Stimulated activated CD4-positive, alpha-beta T cell treated with anti-CD3 and anti-CD28 coated beads, Interleukin-12 subunit alpha, Interleukin-12 subunit beta, amount 100 ng/mL, for 4 hours (primary cell): ENCODE measurements around the gene HBS1L.
A peak's percentile ranks its signal among the peaks of the same experiment; 100 is the strongest.

ENCODE experiments used
- DNase-seq: peaks from one replicate; pipeline ENCODE4 v3.0.0-alpha.2; 2020

Gene HBS1L

GRCh38 chr6:134943522-134944111 is 111.0 kb downstream of the HBS1L start:
- no peak for DNase-seq

DNA sequence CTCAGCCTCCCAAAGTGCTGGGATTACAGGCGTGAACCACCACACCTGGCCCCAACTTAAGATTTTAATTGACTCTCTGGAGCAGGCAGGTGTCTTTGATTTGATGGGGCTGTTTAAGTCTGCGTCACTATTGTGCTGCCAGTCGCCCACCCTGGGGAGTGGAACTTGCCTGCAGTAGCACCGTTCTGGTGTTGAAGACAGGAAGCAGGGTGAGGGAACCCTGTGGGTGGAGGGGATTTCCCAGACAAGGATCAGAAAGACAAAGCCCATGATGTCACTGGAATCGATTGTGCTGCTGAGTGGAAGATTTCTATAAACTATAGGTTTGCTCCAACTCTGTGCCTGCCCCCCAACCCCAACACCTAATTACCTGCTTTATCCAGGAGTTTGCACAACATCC is 115.7 kb downstream of the HBS1L start:
- peak; percentile 60 for DNase-seq

GRCh38 chr6:134937426-134937825 is 117.2 kb downstream of the HBS1L start:
- DNase-seq: no peak

- no peak for DNase-seq
These were observed 117.7 kb downstream of the HBS1L start for GRCh38 chr6:134936931-134937330.

- DNase-seq: no peak
These were observed 118.1 kb downstream of the HBS1L start for GRCh38 chr6:134936476-134936875.

- no peak for DNase-seq
These were observed 119.7 kb downstream of the HBS1L start for GRCh38 chr6:134934793-134935485.

DNA sequence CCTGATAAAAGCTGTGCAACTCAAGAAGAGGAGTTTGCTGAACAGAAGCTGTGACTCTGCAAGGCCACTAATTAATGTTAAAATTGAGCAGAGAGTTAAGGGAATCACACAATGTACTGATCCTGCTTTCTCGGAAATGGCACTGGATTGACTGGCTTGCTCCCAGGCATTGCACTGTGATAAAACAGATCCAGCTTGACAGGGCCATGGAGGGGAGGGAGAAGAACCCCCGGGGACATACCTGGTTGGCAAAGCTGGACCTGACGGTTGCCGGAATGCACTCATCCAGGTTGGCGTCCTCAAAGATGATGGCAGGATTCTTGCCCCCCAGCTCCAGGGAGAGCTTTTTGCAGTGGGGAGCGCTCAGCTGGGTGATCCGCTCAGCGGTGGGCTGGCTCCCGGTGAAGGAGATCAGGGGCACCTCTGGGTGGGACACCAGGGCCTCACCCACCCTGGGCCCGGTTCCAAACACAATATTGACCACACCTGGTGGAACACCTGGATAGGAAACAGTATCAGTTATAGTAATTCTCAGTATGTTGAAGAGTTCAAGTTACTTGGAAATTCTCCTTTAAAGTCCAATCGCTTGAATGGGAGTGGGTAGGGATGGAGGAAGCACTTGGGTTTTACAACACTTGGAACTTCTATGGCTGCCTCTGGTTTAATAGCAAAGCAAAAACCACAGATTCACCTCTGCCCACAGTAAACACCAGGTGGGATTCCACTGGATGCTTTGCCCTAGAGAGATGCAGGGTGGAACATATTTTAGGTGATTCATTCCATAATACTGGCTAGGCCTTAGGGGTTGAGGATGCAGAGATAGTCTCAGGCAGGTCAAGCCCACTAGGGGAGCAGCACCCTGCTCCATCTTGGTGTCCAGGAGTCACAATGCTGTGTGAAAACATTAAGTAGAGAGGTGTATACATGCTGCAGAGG is 121.8 kb downstream of the HBS1L start:
- DNase-seq: no peak

- DNase-seq: no peak
These were observed 122.5 kb downstream of the HBS1L start for GRCh38 chr6:134932098-134932497.

GRCh38 chr6:134930463-134930862 is 124.2 kb downstream of the HBS1L start:
- DNase-seq: no peak

DNA sequence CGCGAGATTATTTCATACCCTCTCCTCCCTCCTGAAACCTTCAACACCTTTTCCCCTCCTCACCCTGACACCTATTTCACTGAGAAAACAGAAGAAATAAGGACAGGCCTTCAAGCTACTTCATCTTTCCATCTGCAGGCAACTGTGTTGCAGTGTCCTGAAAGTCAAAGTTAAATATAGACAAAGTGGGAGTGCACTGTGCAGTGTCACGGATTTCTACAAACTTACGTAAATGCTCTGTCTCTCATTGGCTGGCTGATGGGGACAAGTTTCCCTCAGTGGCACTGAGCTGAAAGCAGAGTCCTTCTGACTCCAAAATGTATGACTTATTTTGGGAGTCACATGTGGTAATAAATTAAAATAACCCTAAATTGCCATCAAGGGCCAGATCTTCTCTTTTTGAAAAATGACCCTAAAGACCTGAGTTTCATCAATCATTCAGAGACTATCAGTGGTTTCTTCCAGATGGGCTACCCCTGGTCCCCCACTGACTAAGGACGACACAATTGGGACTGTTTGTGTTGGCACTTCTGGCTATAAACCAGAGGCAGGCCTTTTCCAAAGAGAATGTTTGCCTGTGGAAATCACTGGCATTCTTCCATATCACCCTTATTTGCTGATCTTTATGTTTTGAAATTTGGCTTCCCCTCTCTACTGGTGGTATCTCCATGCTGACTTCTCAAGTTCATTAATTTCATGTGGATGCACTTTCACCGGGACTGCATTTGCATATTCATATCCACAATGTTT is 126.3 kb downstream of the HBS1L start:
- DNase-seq: no peak

DNA sequence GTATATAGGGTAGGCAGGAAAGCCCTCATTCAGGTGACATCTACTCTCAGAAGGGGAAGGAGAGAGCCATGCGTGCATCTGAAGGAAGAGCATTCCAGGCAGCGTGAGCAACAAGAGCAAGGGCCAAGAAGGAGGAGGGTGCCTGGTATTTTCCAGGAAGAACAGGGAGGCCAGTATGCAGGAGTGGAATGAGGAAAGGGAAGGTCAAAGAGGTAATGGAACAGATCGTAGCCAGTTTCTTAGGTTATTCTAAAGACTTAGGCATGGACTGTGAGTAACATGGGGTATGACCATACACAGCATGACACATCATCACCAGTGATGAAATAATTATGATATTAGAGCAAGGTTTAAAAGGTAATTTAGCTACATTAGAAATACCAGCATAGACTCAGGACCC is 128.8 kb downstream of the HBS1L start:
- DNase-seq: no peak

DNA sequence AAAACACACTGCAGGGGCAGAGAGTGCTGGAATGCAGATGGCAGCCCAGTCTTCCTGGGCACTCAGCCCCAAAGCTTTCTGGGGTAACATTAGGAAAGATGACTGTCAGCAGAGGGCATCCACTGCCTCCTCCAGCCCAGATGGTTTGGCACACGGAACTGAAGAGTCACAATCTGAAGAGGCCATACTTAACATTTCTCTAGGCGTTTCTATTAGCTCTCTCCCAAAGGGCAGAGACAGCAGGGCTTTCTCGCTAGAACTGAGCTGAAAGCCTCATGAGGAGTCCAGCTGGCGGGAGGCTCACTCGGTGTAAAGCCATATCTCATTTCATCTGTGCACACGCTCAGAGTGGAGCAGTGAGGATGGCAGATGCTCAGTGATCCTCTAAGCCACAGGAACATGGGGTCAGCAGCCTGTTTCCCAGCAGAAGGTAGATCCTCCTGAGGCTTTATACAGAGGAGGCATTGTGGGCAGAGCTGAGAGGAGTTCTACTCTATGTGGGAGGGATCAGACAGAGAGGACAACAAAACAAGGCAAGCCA is 132.8 kb downstream of the HBS1L start:
- DNase-seq: no peak

GRCh38 chr6:134921276-134921675 is 133.3 kb downstream of the HBS1L start:
- no peak for DNase-seq

- DNase-seq: no peak
These were observed 134.2 kb downstream of the HBS1L start for GRCh38 chr6:134920422-134920821.

DNA sequence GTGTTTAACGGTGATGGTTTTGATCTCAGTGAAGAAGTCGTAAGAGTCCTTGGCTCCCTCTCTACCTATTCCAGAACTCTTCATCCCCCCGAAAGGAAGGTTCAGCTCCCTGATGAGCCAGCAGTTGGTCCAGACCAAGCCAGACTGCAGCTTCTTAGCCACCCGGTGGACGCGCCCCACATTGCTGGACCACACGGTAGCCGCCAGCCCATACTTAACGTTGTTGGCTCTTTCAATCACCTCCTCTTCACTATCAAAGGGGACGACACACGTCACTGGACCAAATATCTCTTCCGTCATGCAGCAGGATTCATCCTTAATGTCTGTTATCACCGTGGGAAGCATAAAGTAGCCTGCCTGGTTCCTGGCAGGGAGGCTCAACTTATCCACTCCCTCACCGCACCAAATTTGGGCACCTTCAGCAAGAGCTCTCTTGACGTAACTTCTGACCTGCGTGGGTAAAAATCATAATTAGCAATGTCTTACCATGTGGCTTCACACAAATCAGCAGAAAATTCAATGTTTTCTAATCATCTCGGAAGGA is 136.1 kb downstream of the HBS1L start:
- DNase-seq: no peak

DNA sequence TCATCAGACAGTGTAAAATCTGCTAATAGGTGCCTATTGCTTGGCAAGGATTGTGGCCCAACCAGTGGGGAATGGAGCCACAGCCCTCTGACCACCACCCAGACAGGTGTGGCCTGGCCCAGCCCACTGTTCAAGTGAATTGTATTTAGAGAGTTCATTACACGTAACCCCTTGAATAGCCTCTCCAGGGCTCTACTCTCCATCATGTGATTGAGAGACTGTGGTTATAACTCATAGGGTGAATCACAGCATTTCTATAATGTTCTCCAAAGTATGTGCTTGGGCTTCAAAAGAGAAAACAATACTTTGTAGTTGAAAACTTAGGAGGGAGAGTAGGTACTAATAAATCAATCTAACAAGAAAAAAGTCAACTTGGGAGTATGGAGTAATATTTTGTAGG is 143.1 kb downstream of the HBS1L start:
- DNase-seq: no peak

- no peak for DNase-seq
These were observed 144.1 kb downstream of the HBS1L start for GRCh38 chr6:134910593-134910935.
